HCT116 (cell line): ENCODE results near the gene C1orf174. TPM values are rescaled to one million over a fixed set of nuclear protein-coding genes. Genes with fewer than 3 reads are reported as not detected.

ENCODE experiments used
- CEBPB ChIP-seq: IDR thresholded peaks from 2 replicates; pipeline ENCODE4 v1.6.1; 2012; ENCODE audit warnings: low read depth
- EZH2phosphoT487 ChIP-seq: fragments of 200-600 bp; IDR thresholded peaks from 2 replicates; pipeline ENCODE4 v1.6.1; 2018; ENCODE audit warnings: antibody characterized with exemption, borderline replicate concordance
- POLR2A ChIP-seq: IDR thresholded peaks from 2 replicates; pipeline ENCODE4 v1.7.0; 2011; ENCODE audit warnings: borderline replicate concordance; ENCODE audit not compliant: insufficient read depth, insufficient read length; ENCODE audit errors: extremely low read depth
- SRF ChIP-seq: IDR thresholded peaks from 2 replicates; pipeline ENCODE4 v1.6.1; 2012; ENCODE audit warnings: low read depth
- TCF7L2 ChIP-seq: IDR thresholded peaks from 2 replicates; pipeline ENCODE4 v1.7.0; 2011; ENCODE audit warnings: borderline replicate concordance, inconsistent platforms; ENCODE audit not compliant: insufficient read depth, insufficient read length; ENCODE audit errors: extremely low read depth
- ZFX ChIP-seq: fragments of 450-650 bp; IDR thresholded peaks from 2 replicates; pipeline ENCODE4 v1.6.1; 2017
- ZNF274 ChIP-seq: fragments of 200-500 bp; sonication (Bioruptor generic); IDR thresholded peaks from 2 replicates; pipeline ENCODE4 v1.6.1; 2014; ENCODE audit warnings: mild to moderate bottlenecking, low read depth, low read length, inconsistent platforms
- total RNA-seq: library from RNA; stranded (reverse); gene quantifications from one replicate; pipeline ENCODE4 v1.2.1, GENCODE V29; 2021; ENCODE audit not compliant: unreplicated experiment
- TF ChIP-seq, protein P1 (sequence below): IDR thresholded peaks from 2 replicates; pipeline ENCODE4 v1.6.1; 2012; ENCODE audit warnings: low read depth
- TF ChIP-seq, protein P2 (sequence below), 3 experiments: fragments of 200-600 bp in 1 of 3; sonication (generic) in 1 of 3; IDR thresholded peaks in 2 of 3; conservative IDR thresholded peaks in 1 of 3; 2 replicates each; pipeline ENCODE4 v1.5.1; 2012 to 2017; ENCODE audit warnings: low read depth in 2 of 3, low read length in 2 of 3, antibody characterized with exemption in 1 of 3, borderline replicate concordance in 1 of 3, control low read depth in 1 of 3, mild to moderate bottlenecking in 1 of 3, mixed read lengths in 1 of 3, mixed run types in 1 of 3, moderate library complexity in 1 of 3; ENCODE audit not compliant: insufficient read depth in 1 of 3

The C1orf174 gene
- total RNA-seq, 1 experiment from 2014 or later, result 33.7 TPM

DNA sequence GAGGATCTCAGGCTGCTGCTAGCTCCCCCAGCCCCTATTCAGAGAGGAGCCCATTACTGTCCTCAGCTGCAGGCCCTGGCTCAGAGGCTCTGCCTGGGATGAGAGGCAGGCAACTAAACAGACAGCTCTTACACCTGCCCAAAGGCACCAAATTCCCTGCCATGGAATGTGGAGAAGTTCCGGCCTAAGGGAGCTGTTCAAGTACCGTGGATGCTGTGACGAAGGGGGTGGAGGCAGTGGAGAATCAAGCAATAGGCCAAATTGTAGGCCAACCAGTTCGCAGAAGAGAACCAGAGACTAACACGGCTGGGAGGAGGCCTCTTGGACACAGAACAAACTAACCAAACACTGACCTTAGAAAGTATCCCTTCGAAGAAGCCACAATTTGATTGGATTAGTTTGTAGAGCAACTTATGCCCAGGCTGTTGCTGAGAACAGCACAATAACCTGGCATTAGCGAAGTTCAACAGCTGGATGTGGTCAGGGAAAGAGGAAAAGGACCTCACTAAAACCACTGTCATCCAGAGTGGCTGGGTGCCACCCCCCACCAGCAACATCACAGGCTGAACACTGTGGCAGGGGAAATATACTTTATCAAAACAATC, 3.6 kb downstream of the C1orf174 start (continued):
- TF ChIP-seq, protein P1, sequence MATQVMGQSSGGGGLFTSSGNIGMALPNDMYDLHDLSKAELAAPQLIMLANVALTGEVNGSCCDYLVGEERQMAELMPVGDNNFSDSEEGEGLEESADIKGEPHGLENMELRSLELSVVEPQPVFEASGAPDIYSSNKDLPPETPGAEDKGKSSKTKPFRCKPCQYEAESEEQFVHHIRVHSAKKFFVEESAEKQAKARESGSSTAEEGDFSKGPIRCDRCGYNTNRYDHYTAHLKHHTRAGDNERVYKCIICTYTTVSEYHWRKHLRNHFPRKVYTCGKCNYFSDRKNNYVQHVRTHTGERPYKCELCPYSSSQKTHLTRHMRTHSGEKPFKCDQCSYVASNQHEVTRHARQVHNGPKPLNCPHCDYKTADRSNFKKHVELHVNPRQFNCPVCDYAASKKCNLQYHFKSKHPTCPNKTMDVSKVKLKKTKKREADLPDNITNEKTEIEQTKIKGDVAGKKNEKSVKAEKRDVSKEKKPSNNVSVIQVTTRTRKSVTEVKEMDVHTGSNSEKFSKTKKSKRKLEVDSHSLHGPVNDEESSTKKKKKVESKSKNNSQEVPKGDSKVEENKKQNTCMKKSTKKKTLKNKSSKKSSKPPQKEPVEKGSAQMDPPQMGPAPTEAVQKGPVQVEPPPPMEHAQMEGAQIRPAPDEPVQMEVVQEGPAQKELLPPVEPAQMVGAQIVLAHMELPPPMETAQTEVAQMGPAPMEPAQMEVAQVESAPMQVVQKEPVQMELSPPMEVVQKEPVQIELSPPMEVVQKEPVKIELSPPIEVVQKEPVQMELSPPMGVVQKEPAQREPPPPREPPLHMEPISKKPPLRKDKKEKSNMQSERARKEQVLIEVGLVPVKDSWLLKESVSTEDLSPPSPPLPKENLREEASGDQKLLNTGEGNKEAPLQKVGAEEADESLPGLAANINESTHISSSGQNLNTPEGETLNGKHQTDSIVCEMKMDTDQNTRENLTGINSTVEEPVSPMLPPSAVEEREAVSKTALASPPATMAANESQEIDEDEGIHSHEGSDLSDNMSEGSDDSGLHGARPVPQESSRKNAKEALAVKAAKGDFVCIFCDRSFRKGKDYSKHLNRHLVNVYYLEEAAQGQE, result no peak
- TF ChIP-seq ZFX (no peak), SRF (no peak), ZNF274 (no peak), EZH2phosphoT487 (no peak), TCF7L2 (no peak), CEBPB (no peak), POLR2A (no peak)
- TF ChIP-seq, protein P2, sequence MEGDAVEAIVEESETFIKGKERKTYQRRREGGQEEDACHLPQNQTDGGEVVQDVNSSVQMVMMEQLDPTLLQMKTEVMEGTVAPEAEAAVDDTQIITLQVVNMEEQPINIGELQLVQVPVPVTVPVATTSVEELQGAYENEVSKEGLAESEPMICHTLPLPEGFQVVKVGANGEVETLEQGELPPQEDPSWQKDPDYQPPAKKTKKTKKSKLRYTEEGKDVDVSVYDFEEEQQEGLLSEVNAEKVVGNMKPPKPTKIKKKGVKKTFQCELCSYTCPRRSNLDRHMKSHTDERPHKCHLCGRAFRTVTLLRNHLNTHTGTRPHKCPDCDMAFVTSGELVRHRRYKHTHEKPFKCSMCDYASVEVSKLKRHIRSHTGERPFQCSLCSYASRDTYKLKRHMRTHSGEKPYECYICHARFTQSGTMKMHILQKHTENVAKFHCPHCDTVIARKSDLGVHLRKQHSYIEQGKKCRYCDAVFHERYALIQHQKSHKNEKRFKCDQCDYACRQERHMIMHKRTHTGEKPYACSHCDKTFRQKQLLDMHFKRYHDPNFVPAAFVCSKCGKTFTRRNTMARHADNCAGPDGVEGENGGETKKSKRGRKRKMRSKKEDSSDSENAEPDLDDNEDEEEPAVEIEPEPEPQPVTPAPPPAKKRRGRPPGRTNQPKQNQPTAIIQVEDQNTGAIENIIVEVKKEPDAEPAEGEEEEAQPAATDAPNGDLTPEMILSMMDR (IDR thresholded peaks at IDR 0.05 in 2 of 3, conservative IDR thresholded peaks at IDR 0.05 in 1 of 3; ENCODE audit: borderline replicate concordance in 1 of 3, insufficient read depth in 1 of 3, low read depth in 2 of 3, low read length in 2 of 3), result no peak
